ENCODE data around the gene ALDH1A1. TPM values are rescaled to one million over a fixed set of nuclear protein-coding genes. Genes with fewer than 3 reads are reported as not detected.

The ALDH1A1 gene
- total RNA-seq, 4 donors from 2014 or later: 66.4 to 97.5 (median 82.3) TPM

DNA sequence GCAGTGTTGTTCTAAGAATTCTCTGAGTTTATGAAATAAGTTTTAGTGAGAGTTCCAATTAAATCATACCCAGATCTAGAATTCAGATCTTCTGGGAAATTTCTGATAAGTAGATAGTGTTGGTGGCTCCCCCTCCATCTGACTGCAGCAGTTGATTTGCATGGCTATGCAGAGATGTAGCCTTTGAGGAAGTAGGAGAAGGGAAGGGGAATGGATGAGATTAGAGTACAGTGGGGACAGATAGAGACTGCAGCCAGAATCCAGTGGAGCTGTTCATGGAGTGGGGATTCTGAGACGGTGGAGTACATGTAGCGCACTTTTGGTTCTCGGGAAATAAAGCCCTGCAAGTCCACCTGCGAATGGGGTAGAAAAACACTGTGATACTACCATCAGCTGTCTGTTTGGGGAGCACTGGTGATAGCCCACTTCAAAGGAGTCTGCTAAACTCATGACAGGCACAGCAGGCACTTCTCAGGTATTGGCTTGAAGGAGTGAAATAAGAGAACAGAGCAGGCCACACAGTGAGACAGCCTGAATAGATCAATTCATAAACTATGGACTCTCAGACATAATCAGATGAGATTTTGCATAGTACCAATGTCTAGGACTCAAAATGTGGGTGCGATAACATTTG is 96.8 kb downstream of the ALDH1A1 start:
- DNase-seq (ENCODE audit: extremely low spot score): no peak
- WGBS: 81% methylated on average over 5 of the region's 5 CpGs
- intact Hi-C loops (cut with DNase I): loop anchor here (2.0 to 5.0 kb wide), 2 partner anchors 166 to 227 kb away; no protein-coding TSS in a partner anchor
- H3K27me3 ChIP-seq: no peaks in the 10 kb centered on the region
- H3K36me3 ChIP-seq: no peaks in the 10 kb centered on the region
- no peak overlapping the region for H3K27ac ChIP-seq (replicated peaks in 1 of 4)
- no peaks in the 10 kb centered on the region for H3K9me3 ChIP-seq
- peaks cover 16 to 22% (median 19%) of the 10 kb centered on the region in 4 donors for H3K4me1 ChIP-seq
- TF ChIP-seq, protein P1, sequence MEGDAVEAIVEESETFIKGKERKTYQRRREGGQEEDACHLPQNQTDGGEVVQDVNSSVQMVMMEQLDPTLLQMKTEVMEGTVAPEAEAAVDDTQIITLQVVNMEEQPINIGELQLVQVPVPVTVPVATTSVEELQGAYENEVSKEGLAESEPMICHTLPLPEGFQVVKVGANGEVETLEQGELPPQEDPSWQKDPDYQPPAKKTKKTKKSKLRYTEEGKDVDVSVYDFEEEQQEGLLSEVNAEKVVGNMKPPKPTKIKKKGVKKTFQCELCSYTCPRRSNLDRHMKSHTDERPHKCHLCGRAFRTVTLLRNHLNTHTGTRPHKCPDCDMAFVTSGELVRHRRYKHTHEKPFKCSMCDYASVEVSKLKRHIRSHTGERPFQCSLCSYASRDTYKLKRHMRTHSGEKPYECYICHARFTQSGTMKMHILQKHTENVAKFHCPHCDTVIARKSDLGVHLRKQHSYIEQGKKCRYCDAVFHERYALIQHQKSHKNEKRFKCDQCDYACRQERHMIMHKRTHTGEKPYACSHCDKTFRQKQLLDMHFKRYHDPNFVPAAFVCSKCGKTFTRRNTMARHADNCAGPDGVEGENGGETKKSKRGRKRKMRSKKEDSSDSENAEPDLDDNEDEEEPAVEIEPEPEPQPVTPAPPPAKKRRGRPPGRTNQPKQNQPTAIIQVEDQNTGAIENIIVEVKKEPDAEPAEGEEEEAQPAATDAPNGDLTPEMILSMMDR (IDR thresholded peaks at IDR 0.05): no peak
- TF ChIP-seq POLR2A (IDR thresholded peaks at IDR 0.05; ENCODE audit: low read depth) (no peak), EP300 (IDR thresholded peaks at IDR 0.05) (no peak), POLR2AphosphoS5 (IDR thresholded peaks at IDR 0.05) (no peak)
- no peak overlapping the region for H3K4me3 ChIP-seq

DNA sequence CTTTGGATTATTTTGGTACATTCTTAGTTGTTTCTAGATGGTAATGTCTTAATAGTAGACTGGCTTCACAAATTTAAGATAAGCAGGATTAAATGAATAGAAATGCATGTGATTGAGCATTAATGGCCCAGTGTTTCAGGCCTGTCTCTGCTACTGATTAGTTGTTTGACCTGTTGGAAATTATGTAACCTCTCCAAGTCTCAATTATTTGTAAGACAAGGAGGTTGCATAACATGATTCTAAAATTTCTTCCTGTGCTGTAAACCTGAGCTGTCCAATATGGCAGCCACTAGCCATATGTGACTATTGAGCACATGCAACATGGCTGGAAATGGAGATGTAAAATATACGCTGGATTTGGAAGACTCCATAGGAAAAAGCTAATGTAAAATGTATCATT is 97.5 kb downstream of the ALDH1A1 start:
- no peak for DNase-seq (ENCODE audit: extremely low spot score)
- TF ChIP-seq POLR2A (IDR thresholded peaks at IDR 0.05; ENCODE audit: low read depth) (no peak), EP300 (IDR thresholded peaks at IDR 0.05) (no peak)
- Histone ChIP-seq H3K36me3 (no peaks in the 10 kb centered on the region), H3K9me3 (no peaks in the 10 kb centered on the region), H3K27me3 (no peaks in the 10 kb centered on the region), H3K27ac (replicated peaks in 1 of 4) (no peak overlapping the region), H3K4me1 (peaks cover 16 to 22% (median 19%) of the 10 kb centered on the region in 4 donors), H3K4me3 (no peak overlapping the region)
- intact Hi-C loops (cut with DNase I): loop anchor here (5.0 kb wide), 1 partner anchor 167 kb away; no protein-coding TSS in a partner anchor
- WGBS: 96% methylated on average over 1 of the region's 1 CpG

Other genes with a start within 250 kb of the ALDH1A1 start
- gene ANXA1, start 198.8 kb upstream of the ALDH1A1 start, total RNA-seq: 100 to 1,000 TPM; 226 to 262 (median 231) TPM